ENCODE results near the gene CPN2.

The CPN2 gene

DNA sequence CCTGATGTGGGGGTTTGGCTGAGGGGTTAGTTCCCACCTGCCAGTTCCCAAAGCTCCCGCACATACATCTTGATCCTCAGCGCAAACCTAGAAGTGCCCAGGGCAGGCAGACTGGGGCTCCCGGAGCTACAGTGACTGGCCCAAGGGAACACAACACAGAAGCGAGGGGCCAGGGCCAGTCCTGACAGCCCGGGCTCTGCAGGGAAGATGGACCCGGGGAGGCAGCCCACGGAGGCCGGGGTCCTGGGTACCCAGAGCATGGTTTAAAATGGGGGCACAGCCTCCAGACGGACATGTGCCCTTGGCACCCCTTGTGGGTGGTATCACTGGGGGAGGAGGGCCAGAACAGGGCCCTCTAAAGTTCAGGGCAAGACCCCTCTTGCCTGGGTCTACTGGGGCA lies 5.1 kb downstream of the CPN2 start:
- H3K27me3 ChIP-seq (ENCODE audit: control insufficient read depth, insufficient read depth, low read length) = peaks cover 4% of the 10 kb centered on the region
- H3K9me3 ChIP-seq (ENCODE audit: control insufficient read depth, low read length) = no peaks in the 10 kb centered on the region
- no peak overlapping the region for H3K4me3 ChIP-seq (ENCODE audit: low read length)
- H3K9ac ChIP-seq (ENCODE audit: low read length) = no peak overlapping the region
- no peaks in the 10 kb centered on the region for H3K4me1 ChIP-seq (ENCODE audit: control insufficient read depth, insufficient read depth, low read length)
- no peaks in the 10 kb centered on the region for H3K36me3 ChIP-seq (ENCODE audit: control insufficient read depth, insufficient read depth, low read length)

- no peak overlapping the region for H3K9ac ChIP-seq (ENCODE audit: low read length)
- H3K27me3 ChIP-seq (ENCODE audit: control insufficient read depth, insufficient read depth, low read length) = peaks cover 4% of the 10 kb centered on the region
- H3K9me3 ChIP-seq (ENCODE audit: control insufficient read depth, low read length) = no peaks in the 10 kb centered on the region
- H3K4me3 ChIP-seq (ENCODE audit: low read length) = no peak overlapping the region
- H3K36me3 ChIP-seq (ENCODE audit: control insufficient read depth, insufficient read depth, low read length) = no peaks in the 10 kb centered on the region
- no peaks in the 10 kb centered on the region for H3K4me1 ChIP-seq (ENCODE audit: control insufficient read depth, insufficient read depth, low read length)
Measured at GRCh38 chr3:194344012-194344411, 7.1 kb downstream of the CPN2 start.

GRCh38 chr3:194343561-194343893 lies 7.6 kb downstream of the CPN2 start:
- H3K4me1 ChIP-seq (ENCODE audit: control insufficient read depth, insufficient read depth, low read length) = no peaks in the 10 kb centered on the region
- no peaks in the 10 kb centered on the region for H3K9me3 ChIP-seq (ENCODE audit: control insufficient read depth, low read length)
- H3K4me3 ChIP-seq (ENCODE audit: low read length) = no peak overlapping the region

GRCh38 chr3:194342861-194343560 lies 8.1 kb downstream of the CPN2 start:
- H3K27me3 ChIP-seq (ENCODE audit: control insufficient read depth, insufficient read depth, low read length) = peaks cover 4% of the 10 kb centered on the region
- no peaks in the 10 kb centered on the region for H3K9me3 ChIP-seq (ENCODE audit: control insufficient read depth, low read length)
- H3K4me3 ChIP-seq (ENCODE audit: low read length) = no peak overlapping the region
- H3K4me1 ChIP-seq (ENCODE audit: control insufficient read depth, insufficient read depth, low read length) = no peaks in the 10 kb centered on the region
- no peaks in the 10 kb centered on the region for H3K36me3 ChIP-seq (ENCODE audit: control insufficient read depth, insufficient read depth, low read length)
- no peak overlapping the region for H3K9ac ChIP-seq (ENCODE audit: low read length)

More at GRCh38 chr3:194343561-194343893, 7.6 kb downstream of the CPN2 start:
- H3K27me3 ChIP-seq (ENCODE audit: control insufficient read depth, insufficient read depth, low read length) = peaks cover 4% of the 10 kb centered on the region
- H3K9ac ChIP-seq (ENCODE audit: low read length) = no peak overlapping the region
- no peaks in the 10 kb centered on the region for H3K36me3 ChIP-seq (ENCODE audit: control insufficient read depth, insufficient read depth, low read length)

DNA sequence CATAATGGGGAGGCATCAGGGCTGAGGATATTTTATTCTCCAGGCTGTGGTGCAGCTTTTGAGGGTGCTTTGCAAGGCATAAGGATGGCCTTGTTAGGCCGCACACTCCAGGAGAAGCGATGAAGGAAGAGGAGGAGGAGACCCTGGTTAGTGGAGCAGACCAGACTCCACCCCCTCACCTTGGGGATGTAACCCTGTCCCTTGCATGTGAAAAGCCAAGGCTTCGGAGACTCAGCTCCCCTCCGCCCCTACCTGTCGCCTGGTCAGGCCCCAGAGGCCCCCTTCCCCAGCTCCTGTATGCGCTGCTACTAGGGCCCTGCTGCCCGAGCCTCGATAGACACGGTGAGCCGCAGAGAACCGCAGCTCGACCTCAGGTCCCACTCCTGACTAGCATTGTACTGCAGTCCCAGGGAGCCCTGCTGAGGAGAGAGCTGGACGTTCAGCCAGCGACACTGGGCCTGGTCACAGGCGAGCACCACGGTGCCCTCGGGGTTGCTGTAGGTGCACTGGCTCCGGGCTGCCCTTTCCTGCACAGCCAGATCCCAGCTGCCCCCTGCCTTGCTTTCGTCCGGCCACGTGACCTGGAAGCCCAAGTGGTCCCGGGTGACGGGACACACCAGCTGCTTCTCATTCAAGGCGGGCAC lies 10.2 kb downstream of the CPN2 start:
- Histone ChIP-seq H3K36me3 (ENCODE audit: control insufficient read depth, insufficient read depth, low read length) (no peaks in the 10 kb centered on the region), H3K9me3 (ENCODE audit: control insufficient read depth, low read length) (no peaks in the 10 kb centered on the region), H3K27me3 (ENCODE audit: control insufficient read depth, insufficient read depth, low read length) (peaks cover 4% of the 10 kb centered on the region), H3K9ac (ENCODE audit: low read length) (no peak overlapping the region), H3K4me1 (ENCODE audit: control insufficient read depth, insufficient read depth, low read length) (no peaks in the 10 kb centered on the region), H3K4me3 (ENCODE audit: low read length) (no peak overlapping the region)

GRCh38 chr3:194339840-194340239 lies 11.3 kb downstream of the CPN2 start:
- Histone ChIP-seq H3K4me3 (ENCODE audit: low read length) (no peak overlapping the region), H3K9ac (ENCODE audit: low read length) (no peak overlapping the region), H3K36me3 (ENCODE audit: control insufficient read depth, insufficient read depth, low read length) (no peaks in the 10 kb centered on the region)

DNA sequence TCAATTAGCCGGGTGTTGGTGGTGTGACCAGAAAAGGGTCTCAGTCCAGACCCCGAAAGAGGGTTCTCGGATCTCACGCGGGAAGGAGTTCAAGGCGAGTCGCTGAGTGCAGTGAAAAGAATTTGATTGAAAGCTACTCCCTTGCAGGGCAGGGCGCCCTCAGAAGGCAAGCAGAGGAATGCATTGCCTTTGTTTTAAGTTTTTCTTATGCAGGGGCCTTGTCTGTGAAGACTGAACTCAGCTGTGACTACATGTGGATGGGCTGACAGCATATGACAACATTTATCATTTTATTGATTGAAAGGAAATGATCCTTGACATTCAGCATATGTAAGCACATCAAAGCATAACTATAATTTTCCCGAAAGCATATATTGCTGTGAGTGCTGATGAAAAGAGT lies 11.8 kb downstream of the CPN2 start:
- Histone ChIP-seq H3K9me3 (ENCODE audit: control insufficient read depth, low read length) (no peaks in the 10 kb centered on the region), H3K36me3 (ENCODE audit: control insufficient read depth, insufficient read depth, low read length) (no peaks in the 10 kb centered on the region), H3K4me1 (ENCODE audit: control insufficient read depth, insufficient read depth, low read length) (no peaks in the 10 kb centered on the region), H3K4me3 (ENCODE audit: low read length) (no peak overlapping the region), H3K27me3 (ENCODE audit: control insufficient read depth, insufficient read depth, low read length) (no peaks in the 10 kb centered on the region), H3K9ac (ENCODE audit: low read length) (no peak overlapping the region)

More at GRCh38 chr3:194339840-194340239, 11.3 kb downstream of the CPN2 start:
- Histone ChIP-seq H3K27me3 (ENCODE audit: control insufficient read depth, insufficient read depth, low read length) (peaks cover 2% of the 10 kb centered on the region), H3K9me3 (ENCODE audit: control insufficient read depth, low read length) (no peaks in the 10 kb centered on the region), H3K4me1 (ENCODE audit: control insufficient read depth, insufficient read depth, low read length) (no peaks in the 10 kb centered on the region)

GRCh38 chr3:194337965-194338753 lies 13.0 kb downstream of the CPN2 start:
- Histone ChIP-seq H3K27me3 (ENCODE audit: control insufficient read depth, insufficient read depth, low read length) (no peaks in the 10 kb centered on the region), H3K36me3 (ENCODE audit: control insufficient read depth, insufficient read depth, low read length) (no peaks in the 10 kb centered on the region), H3K4me3 (ENCODE audit: low read length) (no peak overlapping the region), H3K9me3 (ENCODE audit: control insufficient read depth, low read length) (no peaks in the 10 kb centered on the region), H3K9ac (ENCODE audit: low read length) (no peak overlapping the region), H3K4me1 (ENCODE audit: control insufficient read depth, insufficient read depth, low read length) (no peaks in the 10 kb centered on the region)

GRCh38 chr3:194336601-194337355 lies 14.3 kb downstream of the CPN2 start:
- Histone ChIP-seq H3K4me3 (ENCODE audit: low read length) (no peak overlapping the region), H3K9ac (ENCODE audit: low read length) (no peak overlapping the region), H3K4me1 (ENCODE audit: control insufficient read depth, insufficient read depth, low read length) (no peaks in the 10 kb centered on the region), H3K9me3 (ENCODE audit: control insufficient read depth, low read length) (no peaks in the 10 kb centered on the region), H3K27me3 (ENCODE audit: control insufficient read depth, insufficient read depth, low read length) (no peaks in the 10 kb centered on the region), H3K36me3 (ENCODE audit: control insufficient read depth, insufficient read depth, low read length) (no peaks in the 10 kb centered on the region)

- no peak overlapping the region for H3K4me3 ChIP-seq (ENCODE audit: low read length)
- no peak overlapping the region for H3K9ac ChIP-seq (ENCODE audit: low read length)
- H3K4me1 ChIP-seq (ENCODE audit: control insufficient read depth, insufficient read depth, low read length) = no peaks in the 10 kb centered on the region
- H3K36me3 ChIP-seq (ENCODE audit: control insufficient read depth, insufficient read depth, low read length) = no peaks in the 10 kb centered on the region
- H3K9me3 ChIP-seq (ENCODE audit: control insufficient read depth, low read length) = no peaks in the 10 kb centered on the region
- H3K27me3 ChIP-seq (ENCODE audit: control insufficient read depth, insufficient read depth, low read length) = no peaks in the 10 kb centered on the region
Measured at GRCh38 chr3:194333981-194334320, 17.2 kb downstream of the CPN2 start.

- Histone ChIP-seq H3K36me3 (ENCODE audit: control insufficient read depth, insufficient read depth, low read length) (no peaks in the 10 kb centered on the region), H3K9ac (ENCODE audit: low read length) (no peak overlapping the region), H3K9me3 (ENCODE audit: control insufficient read depth, low read length) (no peaks in the 10 kb centered on the region), H3K4me1 (ENCODE audit: control insufficient read depth, insufficient read depth, low read length) (no peaks in the 10 kb centered on the region), H3K4me3 (ENCODE audit: low read length) (peak overlapping the region; percentile 2), H3K27me3 (ENCODE audit: control insufficient read depth, insufficient read depth, low read length) (no peaks in the 10 kb centered on the region)
Measured at GRCh38 chr3:194333212-194333980, 17.7 kb downstream of the CPN2 start.
